Glomerular visceral epithelial cell (primary cell): ENCODE data around the gene LANCL2.
"Not testable (repeated sequence)": the region's sequence is repeated elsewhere in the genome, so short reads cannot be mapped to it uniquely, and the experiment has no call there.

Source experiments
- DNase-seq: peaks from one replicate; pipeline ENCODE4 v3.0.0-alpha.2; 2016; ENCODE audit errors: extremely low spot score

The LANCL2 gene

GRCh38 chr7:55471594-55471993 lies 106.5 kb downstream of the LANCL2 start:
- DNase-seq = not testable (repeated sequence)

- not testable (repeated sequence) for DNase-seq
These were observed 107.3 kb downstream of the LANCL2 start for GRCh38 chr7:55472406-55472805.

DNA sequence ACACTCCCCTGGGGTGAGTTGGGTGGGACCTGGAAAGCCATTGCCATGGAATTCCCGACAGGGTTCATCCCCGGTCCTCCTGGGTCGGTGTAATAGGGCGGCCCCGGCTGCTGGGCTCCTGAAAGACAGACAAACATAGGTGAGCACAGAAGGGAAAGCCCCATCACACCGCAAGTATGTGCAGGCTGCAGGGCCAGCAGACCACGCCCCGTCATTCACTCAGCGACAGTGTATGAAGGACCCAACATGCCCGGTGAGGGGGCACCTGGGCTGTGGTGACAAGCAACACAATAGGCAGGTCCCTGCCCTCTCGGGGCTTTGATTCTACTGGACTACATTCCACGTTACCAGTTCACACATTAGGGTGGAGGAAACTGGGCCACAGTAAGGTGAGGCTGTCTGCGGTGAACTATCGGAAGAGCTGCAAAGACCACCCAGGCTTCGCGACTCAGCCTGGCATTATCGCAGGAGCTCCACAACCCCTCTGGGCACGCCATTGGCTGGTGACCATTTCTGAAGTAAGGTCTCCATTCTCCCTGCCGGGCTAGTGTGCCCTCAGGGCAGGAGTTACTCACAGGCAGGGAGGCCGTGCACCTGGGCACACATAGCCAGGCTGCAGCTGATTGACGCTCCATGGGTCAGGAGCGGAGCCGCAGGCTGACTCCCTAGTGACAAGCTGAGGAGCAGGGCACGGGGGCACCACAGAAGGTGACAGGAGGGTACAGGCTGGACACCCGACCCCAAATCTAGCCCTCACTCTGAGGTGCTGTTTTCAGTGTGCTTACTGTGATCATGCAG lies 108.0 kb downstream of the LANCL2 start:
- no peak for DNase-seq

DNA sequence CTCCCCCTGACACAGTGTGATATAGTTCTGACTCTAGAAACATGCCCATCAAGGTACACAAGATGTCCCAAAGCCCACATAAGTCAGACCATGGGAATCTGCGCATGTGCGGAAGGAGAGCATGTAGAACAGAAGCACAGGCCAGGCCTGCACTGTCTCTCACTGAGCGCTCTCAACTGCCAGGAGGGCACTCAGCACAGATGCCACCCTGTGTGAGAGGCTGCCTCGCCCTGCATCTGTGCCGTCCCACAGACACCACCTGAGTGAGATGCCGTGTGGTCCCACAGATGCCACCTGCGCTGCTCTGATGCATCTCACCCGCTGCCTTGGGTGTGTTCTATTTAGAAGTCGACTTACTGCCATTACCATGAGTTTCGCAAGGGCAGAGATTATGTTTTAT lies 108.8 kb downstream of the LANCL2 start:
- DNase-seq = no peak

- DNase-seq = no peak
These were observed 110.1 kb downstream of the LANCL2 start for GRCh38 chr7:55474944-55475854.

- DNase-seq = no peak
These were observed 111.0 kb downstream of the LANCL2 start for GRCh38 chr7:55475855-55476803.

DNA sequence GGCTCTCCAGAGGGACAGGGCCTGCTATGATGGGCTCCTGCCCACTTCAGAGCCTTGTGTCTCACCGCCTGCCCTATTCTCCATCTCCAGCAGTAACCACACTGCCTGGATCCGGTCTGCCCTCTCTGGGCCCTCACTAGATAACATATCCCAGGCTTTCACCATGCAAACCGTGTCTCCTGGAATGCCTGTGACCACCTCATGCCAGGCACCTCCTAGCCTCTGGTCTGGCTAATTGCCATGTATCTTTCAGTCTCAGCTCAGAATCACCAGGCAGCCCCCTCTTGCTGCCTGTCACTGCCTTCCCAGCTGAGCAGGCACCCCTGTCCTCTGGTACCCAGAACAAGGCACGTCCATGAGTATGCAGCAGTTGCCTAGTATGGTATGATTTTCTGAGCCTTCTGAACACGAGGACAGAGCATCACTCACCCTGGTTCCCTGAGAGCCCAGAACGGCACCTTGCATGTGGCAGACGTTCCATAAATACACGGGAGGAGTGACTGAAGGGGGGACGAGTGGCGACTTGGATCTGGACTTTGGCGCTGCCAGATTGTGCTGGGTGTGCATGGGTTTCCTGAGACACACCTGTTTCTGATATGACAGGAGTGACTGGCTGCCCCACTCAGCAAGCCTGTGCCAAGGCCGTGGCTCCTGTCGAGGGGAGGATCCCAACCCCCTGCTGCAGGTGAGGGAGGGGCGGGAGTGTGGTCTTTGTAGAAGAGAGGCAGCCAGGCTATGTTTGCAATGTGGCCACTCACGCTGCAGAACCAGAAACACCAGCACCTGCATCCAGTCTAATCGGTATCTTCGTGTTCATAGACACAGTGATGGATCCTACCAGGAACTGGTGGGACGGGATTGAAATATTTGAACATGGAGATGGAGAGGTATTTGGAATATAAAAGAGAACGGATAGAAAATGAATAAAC lies 112.0 kb downstream of the LANCL2 start:
- DNase-seq = peak; percentile 13

- peak; percentile 88 for DNase-seq
These were observed 112.7 kb downstream of the LANCL2 start for GRCh38 chr7:55477781-55478374.

DNA sequence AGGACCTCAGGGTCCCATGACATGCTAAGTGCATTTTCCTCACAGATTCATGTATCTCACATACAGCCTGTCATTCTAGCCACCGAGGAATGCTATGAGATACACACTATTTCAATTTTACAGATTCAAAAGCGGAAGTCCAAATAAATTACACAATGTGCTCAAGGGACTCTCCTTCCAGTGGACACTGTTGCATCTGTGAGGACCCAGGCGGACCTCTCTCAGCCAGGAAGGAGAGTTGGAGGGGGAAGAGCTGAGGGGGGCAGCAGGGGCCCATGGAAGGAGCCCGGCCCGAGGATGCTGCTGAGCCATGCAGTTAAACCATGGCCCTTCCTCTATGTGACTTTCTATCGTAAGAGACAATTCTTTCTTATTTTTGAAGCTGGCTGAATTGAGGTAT lies 113.6 kb downstream of the LANCL2 start:
- DNase-seq = no peak

DNA sequence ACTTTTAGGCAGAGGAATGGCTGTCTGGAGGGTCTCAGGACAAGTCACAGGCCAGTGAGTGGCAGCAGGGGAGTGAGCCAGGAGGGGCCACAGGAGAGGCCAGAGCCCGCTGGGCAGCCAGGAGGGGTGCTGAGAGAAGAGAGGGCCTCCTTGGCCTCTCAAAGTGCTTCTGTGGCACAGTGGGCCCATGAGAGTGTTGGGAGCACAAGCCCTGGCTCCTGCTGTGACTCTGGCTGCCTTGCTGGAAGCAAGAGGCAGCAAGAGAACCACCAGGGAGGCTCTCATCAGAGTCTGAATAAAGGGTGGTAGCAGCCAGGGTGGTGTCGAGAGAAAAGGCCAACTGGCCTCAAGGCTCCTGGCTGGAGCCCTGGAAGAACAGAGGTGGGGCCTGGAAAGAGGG lies 116.0 kb downstream of the LANCL2 start:
- no peak for DNase-seq

DNA sequence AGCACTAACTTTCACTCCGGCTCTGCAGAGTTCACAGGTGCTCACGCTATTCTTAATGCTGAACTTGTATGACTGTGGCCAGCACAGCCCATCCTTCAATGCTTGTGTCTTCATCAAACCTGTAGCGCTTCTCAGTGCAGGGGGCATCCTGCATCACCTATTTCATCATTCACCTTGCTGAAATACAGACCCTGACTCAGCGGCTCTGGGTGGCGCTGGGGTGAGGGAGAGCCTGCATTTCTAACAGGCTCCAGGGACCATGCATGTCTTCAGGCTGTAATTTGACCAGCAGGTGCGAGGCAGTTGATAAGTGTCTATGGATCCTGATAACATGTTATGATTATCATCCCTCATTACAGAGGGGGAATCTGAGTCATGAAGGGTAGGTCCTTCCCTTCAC lies 117.9 kb downstream of the LANCL2 start:
- no peak for DNase-seq
